ENCODE measurements around the gene TMIGD1.

The TMIGD1 gene

DNA sequence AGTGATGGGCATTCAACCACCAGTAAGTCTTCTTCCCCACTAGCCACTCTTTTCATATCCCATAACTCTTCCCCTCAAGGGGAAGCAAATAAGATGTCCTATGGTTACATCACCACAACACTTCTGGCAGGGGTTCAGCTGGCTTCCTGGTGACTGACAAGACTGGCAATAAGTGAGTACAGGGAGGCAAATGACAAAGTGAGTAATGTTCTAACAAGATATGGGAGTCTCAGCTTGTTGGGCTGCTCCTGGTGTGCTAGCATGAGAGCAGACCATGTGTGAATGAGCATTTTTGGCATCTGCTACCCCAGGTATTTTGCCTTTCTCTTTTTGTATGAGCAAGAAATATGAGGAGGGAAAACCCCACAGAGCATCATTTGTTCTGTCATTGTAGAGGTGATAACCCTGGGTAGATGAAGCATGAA lies 9.9 kb downstream of the TMIGD1 start:
- DNase-seq = peak; percentile 35

DNA sequence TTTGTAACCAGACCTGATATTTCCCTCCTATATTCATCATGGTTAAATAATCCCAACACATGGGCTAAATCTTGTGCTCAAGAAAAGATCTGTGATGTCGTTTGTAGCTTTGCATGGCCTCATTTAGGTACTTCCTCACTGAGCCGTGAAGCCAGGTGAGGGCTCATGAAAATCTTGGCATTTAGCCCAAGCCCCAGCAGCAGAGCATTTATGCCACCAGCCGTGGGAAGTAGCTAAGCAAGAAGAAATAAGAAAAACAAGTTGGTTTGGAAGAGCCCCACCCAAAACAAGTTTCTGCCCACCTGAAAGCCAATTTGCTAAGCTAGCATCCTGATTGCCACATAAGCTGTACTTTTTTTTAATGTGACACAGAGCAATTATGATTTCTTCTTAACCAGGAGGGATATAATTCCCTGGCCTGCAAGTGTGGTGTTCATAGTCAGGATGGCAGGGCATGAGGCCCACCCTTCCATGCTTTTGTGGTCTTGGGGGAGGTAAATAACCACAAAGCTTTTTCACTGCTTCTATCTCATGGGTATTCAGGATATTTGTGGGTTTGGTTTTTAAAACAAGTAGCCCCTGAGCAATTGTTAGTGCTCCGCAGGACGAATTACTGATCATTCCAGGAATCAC lies 10.5 kb downstream of the TMIGD1 start:
- peak; percentile 21 for DNase-seq

DNA sequence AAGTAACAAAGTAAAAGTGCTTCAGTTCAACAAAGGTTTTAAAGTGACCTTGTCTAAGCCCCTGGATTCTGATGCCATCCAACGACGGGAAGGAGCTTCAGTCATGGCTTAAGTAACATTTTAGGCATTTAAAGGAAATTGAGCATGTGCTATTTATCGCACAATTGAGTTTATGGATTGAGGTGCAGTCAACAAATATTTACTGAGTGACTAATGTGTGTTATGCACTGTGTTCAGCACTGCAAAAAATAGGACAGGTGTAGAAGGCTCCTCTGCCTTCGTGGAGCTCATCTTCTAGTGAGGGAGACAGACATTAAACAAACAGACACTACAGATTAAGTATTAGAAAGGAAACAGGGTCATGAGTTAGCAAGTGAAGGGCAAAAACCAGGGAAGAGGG lies 12.5 kb downstream of the TMIGD1 start:
- DNase-seq = no peak

DNA sequence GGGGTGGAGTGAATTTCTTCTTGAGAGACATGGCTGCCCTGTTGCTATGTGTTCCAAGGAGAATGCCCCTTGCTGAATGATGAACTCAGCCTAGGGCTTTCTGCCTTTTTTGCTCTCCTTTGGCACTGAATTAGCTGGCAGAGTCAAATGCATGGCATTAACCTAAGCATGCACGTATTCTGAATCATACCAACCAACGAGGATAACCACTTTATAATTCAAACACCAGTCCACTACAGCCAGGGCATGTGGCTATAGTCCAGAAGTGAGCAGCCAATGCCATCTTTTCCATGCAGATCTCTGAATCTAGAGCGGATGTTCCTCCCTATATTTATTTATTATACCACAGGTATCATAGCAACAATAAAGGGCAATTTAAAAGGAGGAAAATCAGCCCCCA lies 15.7 kb downstream of the TMIGD1 start:
- DNase-seq = no peak

DNA sequence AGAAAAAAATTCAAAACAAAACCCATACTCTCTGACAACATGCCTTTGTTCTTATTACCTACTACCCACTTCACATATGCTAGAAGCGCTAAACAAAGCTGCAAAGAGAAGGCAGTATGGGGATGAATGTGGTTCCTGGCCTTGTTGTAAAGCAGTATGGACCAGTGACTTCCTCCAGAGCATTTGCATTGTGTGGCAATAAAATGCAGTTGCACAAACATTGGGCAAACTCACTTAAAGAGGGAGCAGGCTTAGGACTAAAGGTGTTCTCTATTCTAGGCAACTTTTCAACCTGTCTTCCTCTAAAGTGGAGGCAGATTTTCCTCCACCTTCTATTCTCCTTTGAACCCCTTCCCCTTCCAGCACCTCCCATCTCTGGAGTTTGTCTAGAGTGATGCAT lies 17.1 kb downstream of the TMIGD1 start:
- DNase-seq = no peak

DNA sequence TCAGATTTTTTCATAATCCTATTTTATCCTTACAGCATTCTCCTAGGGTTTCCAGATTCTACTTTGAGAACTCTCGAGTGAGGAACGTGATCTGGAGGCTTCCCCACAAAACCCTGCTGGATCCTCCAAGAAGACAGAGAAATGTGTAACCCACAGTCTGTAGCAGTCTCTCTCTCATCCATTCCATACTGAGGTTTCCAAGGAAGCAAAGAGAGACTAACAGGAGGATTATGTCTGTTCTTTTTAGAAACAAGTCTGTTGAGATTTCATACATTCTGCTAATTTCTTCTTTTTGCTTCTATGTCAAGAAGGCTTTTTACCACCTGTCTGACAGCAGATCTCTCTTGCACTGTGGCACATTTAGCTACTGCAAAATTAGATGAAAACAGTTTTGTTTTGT lies 18.8 kb downstream of the TMIGD1 start:
- no peak for DNase-seq

DNA sequence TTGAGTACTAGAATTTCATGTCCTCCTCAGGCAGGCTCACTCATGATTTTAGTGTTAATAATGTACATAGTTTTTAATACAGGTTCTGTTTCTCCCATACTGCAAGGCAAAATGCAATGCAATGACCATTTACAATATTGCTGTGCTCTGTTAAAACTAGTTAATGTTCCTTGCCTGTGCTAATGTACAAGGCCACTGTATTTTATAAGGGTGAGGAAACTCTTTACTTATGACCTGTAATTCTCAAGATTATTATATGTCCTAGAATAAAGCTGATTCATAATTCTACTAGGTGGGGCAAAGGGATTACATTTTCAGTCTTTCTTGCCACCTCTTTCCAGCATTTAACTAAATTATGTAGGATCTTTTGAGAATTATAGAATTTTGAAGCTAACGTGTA lies 19.4 kb downstream of the TMIGD1 start:
- no peak for DNase-seq

DNA sequence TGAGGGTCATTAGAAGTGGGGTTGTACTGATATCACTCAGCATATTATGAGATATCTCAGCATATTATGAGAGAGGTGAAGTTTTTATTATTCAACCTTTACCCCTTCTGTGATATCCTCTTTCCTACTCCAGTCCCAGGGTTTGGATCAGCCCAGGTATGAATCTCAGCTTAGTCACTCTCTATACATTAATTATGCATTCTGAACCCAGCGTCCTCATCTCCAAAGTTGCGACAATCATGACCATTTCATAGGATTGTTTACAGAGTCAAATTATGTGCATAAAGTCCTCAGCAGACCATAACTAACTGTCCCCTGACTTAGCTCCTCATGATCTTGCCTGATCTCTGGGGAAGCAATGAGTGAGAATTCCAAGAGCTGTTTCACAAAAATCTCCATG lies 21.6 kb downstream of the TMIGD1 start:
- no peak for DNase-seq

DNA sequence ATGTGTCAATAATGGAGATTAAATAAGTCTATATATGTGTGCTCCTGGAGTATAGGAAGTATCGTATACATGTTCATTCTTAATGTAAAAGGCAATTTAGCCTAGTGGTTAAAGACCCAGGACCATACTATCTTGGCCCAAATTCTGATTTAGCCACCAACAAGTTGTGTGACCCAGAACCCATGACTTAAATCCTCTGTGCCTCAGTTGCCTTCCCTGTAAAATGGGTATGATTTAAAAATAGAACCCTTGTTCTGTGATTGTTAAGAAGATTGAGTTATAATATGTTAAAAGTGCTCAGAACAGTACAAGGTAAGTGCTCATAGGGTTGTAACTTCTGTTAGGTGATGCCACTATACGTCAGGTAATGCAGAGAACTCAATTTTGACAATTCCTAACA lies 23.3 kb downstream of the TMIGD1 start:
- DNase-seq = no peak

DNA sequence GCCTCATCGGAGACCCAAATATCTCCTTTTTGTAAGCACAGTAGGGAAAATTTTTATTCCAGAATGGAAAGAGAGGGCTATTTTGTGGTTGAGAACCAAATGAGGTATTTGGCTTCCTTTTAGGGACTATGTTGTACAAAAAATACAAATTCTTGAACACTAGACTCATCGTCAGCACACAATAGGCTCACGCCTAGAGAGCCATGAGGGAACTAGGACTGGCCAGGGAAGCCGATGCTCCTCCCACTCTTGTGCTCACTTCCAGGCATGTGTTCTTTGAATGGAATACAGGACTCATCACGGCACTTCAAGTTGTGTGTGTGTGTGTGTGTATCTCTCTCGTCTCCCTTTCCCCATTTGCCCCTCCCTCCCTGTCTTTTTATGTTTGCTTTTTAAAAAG lies 24.3 kb downstream of the TMIGD1 start:
- DNase-seq = no peak

DNA sequence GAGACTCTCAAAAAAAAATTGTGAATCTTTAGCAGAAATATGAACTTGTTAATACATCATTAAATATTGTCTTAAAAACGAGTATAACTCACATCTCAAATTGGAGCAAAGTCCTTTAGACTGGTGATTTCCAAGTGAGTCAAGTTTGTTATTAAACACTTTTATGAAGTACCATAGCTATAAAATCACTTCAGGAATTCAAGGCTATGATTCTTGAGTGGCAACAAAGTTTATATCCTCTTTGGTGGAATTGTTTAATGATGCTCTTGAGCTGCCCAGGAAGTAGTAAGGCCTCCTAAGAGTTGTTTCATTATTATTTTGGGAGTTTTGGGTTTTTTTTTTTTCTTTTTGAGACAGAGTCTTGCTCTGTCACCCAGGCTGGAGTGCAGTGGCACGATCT lies 25.5 kb downstream of the TMIGD1 start:
- no peak for DNase-seq

DNA sequence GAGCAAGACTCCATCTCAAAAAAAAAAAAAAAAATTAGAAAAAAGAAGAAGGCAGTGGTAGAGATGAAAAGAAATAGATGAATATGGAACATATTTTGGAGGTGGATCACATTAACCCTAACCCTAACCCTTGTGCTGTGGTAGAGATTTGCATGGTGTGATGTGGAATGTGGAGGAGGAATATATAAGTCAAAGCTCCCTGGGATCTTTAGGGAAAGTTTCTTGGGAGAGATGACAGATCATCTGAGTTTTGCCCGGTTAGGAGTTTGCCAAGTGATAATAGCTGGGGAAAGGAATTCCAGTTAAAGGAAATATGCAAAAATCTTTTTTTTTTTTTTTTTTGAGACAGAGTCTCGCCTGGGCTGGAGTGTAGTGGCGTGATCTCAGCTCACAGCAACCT lies 29.1 kb downstream of the TMIGD1 start:
- no peak for DNase-seq

DNA sequence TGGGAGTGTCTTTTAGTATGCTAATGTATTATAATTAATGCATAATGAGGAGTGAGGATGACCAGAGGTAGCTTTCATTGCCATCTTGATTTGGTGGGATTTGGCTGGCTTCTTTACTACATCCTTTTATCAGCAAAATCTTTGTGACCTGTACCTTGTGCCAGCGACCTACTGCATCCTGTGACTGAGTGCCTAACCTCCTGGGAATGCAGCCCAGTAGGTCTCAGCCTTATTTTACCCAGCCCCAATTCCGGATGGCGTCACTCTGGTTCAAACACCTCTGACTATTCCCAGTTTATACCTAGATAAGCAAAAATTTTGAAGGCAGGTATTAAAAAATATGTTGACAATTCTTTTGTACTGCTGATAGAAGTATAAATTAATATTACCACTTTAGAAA lies 31.6 kb downstream of the TMIGD1 start:
- no peak for DNase-seq

DNA sequence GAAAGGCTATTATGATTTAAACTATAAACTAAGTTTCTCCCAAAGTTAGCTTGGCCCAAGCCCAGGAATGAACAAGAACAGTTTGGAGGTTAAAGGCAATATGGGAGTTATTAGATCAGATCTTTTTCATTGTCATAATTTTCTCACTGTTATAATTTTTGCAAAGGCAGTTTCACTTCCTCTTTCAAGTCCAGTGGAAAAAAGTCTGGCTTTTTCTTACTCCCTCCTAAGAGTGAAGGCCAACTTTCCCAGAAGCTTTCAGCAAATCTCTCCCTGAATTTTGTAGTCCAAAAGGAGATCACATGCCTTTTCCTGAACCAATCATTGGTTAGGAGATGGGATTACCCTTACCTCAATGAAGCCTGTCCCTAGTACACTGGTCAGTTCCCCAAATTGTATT lies 33.0 kb downstream of the TMIGD1 start:
- no peak for DNase-seq

DNA sequence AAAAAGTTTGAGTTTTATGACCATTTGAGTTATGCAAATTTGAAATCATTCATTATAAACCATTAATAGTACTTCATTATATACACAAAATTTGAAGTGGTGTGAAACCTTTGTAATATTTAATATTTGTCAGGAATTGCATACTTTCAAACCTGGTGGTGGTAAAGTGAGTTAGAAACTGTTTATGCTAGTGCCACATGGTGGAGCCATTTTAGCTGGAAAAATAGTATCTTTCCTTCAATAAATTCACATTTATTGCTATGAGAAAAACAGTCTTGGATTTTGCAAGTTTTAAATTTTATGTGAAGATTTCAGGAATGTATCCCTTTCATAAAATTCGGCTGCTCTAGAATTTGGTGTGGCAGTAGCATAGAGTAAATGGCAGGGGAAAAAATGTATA lies 34.9 kb downstream of the TMIGD1 start:
- no peak for DNase-seq

DNA sequence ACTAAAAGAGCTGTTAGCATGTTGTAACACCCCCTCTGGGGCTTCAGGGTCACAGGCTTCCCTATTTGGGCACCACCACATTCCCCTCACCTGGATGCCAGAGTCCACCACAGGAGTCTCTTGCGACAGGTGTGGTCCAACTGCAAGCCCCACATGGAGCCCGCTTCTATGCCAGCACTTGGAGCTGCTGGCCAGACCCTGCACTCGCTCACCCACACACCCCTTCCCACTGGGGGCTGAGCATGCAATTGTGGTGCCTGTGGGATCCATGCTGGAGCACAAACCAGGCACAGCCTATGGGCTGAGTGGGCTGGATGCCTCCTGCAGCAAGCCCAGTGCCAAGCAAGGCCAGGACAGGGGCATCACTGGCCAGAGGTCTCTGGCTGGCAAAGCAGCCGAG lies 36.1 kb downstream of the TMIGD1 start:
- DNase-seq = no peak

DNA sequence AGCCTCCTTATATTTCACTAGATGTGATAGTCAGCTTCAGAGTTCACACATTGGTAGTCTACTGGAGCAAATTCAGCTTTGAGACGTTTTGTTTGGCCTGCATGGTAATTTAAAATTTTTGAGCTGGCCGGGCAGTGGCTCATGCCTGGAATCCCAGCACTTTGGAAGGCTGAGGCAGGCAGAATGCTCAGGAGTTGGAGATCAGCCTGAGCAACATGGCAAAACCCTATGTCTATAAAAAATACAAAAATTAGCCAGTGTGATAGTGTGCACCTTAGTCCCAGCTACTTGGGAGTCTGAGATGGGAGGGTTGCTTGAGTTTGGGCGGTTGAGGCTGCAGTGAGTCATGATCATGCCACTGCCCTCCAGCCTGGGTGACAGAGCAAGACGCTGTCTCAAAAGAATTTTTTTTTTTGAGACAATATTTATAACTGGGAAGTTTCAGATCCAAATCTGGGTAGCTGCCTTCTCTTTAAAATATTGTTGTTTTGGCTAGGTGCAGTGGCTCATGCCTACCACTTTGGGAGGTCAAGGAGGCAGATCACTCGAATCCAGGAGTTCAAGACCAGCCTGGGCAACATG lies 37.3 kb downstream of the TMIGD1 start:
- DNase-seq = no peak

DNA sequence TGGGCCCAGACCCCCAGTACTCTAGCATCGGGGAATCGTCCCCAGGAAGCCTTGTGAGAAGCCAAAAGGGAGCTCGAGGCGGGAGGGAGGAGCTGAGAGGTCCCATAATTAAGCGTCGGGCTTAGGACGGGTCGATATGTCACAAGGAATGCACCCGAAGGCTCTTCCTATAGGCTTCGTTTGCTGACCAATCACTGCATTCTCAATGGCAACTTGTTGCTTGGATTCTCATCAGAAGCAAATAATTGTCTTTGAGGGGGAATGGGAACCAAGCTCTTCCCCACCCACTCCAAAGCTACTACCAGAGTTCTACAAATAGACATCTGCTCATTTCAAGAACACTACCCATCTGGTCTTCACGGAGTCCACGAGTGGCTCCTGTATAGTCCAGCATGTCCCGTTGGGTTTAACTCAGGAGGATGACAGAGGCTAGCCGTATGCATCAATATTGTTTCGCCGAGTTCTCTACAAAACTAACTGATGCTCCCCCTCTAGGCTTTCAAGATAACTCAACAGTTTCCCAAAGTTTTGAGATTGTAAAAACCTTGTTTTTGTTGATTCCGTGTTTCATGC lies 41.5 kb downstream of the TMIGD1 start:
- DNase-seq = peak; percentile 51

DNA sequence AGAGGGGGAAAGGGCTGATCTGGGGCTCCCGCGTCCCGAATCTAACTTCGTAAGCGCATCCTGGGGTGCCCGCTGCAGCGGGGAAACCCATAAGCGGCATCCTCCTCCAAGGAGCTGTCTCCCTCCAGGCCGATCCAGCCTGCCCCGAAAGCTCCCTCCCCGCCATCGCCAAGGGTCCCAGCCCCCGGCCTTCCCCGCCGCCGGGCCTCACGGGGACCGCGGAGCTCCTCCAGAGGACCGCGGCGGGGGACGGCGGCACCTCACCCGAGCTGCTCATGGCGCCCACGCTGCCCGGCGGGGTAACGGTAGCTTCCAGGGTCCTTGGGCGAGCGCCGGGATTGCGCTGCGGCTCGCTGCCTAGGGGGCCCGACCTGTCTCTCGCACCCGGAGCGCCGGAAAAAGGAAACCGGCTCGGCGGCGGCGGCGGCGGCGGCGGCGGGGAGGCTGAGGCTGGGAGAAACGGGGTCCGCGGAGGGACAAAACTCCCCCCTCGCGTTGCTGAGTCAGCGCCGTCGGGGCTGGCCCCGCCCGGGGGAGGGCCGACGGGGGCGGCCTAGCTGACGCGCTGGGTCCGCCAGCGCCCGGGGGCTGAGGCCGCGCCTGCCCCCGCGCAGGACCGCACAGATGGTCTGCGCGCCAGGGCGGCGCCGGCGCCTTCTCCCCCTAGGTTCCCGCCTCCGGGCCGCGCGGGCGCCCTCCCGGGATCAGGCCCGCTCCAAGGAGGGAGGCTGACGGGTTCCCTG lies 42.1 kb downstream of the TMIGD1 start, which contains the start of gene BLMH:
BLMH (minus strand) TSS at position 402 of the 743 bp plus-strand sequence; CDS start at position 277, 125 bp downstream.
- peak; percentile 81 for DNase-seq

DNA sequence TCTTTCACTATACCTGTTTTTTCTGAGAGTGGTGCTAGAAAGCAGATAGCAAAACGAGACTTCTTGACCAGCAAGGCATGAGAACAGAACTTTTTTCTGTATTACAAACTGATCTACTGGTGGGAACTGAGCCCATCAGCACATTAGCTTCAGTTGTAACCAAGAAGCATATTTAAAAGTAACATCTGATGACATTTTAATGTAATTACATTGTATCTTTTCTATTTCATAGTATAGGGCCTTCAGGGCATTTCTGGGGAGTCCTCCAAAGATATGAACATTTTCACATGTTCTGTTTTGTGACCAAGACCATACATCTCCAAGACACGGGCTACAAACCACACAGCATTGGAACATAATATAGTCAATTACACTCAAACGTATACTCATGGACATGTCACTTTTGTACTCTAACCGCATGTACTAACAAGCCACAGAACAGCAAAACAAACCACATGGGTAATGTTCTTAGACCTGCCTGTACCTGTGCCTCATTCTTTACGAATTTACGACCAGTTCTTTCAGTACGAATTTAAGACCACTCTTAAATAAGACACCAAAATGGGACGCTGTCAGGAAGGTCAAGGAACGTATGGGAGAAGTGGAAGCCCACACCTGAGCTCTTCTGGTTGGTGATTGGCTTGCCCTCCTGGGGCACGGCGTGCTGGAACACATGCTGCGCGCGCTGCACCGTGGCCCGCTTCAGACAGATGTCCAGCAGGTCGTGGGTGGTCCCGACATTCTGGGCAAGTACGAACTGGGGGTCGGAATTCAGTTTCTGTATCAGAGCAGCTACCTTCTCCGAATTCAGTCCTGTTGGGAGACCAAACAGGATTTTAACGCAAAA lies 42.9 kb downstream of the TMIGD1 start:
- peak; percentile 59 for DNase-seq

DNA sequence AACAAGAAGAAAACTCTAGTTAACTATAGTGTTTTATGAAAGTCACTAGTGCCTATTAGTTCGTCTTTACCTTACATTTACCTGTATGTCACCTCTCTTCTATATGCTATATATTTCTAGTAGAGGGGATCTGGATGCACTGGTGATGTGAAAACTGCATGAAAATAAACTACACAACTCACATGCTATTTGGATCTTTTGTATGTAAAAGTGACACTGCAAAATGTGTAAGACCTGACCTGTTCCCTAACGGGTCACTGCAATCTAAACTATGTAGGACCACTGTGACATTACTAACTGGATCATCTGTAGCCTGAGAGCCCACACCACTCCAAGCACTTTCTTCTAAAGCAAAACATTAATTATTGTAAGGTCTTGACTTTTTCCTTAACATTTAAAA lies 43.8 kb downstream of the TMIGD1 start:
- DNase-seq = no peak

DNA sequence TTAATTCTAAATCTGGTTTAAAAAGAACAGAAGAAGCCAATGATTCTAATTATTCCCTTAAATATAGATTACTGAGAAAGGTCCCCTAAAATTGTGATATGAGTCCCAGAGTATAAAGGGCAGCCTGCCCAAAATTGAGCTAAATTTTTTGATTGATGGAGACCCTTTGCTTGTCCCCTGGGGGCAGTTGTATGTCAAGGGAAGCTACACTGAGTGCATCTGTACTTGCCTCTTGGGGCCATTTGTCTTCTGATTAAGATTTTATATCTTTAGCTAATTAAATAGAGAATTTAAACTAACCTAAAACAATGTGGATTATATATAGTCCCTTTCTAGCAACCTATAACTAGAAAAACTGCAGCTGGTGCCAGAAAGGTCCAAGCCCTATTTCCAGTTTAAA lies 54.7 kb downstream of the TMIGD1 start:
- no peak for DNase-seq

DNA sequence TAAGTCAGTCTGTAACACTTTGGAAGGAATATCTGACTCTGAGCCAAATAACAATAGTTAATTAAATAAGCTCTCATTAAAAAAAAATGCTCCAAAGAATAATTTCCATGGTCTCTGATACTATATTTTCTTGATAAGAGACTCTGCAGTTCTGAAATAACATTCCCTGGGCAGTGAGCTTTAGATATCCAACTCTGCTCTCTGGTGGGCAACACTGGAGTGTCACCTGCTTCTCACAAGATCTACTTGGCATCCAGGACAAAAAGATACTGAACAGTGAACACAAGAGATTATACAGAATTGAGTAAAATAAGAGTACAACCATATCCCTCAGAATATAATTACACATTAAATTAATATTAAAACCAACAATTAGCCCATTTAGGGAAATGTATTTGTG lies 55.8 kb downstream of the TMIGD1 start:
- peak; percentile 61 for DNase-seq

Data from hematopoietic multipotent progenitor cell treated with erythropoietin and hydrocortisone succinate and interleukin-3 and kit ligand, for 8 days (in vitro differentiated cells).